GM21381 (cell line): Measurements from ENCODE around the gene FAM229B.

Source experiments
- ATAC-seq: cut with Tn5 transposase; IDR thresholded peaks from one replicate; pipeline ENCODE4 v1.9.1; 2021; ENCODE audit warnings: mild to moderate bottlenecking, moderate library complexity; ENCODE audit not compliant: unreplicated experiment

Gene FAM229B

GRCh38 chr6:112141707-112142106, 54.3 kb downstream of the FAM229B start:
- ATAC-seq: no peak

- ATAC-seq: no peak
Observed at GRCh38 chr6:112144145-112144926, 56.9 kb downstream of the FAM229B start.

- ATAC-seq: no peak
Observed at GRCh38 chr6:112145080-112145573, 57.7 kb downstream of the FAM229B start.

GRCh38 chr6:112148103-112148502, 60.7 kb downstream of the FAM229B start:
- no peak for ATAC-seq

- no peak for ATAC-seq
Observed at GRCh38 chr6:112149236-112149635, 61.8 kb downstream of the FAM229B start.

- no peak for ATAC-seq
Observed at GRCh38 chr6:112149719-112150263, 62.4 kb downstream of the FAM229B start.

- no peak for ATAC-seq
Observed at GRCh38 chr6:112150363-112150762, 63.0 kb downstream of the FAM229B start.
